ENCODE results near the gene PSMB7.

Gene PSMB7

GRCh38 chr9:124345751-124346281 is 69.4 kb downstream of the PSMB7 start:
- DNase-seq (ENCODE audit: low read depth in 2 of 2), result no peak

- no peak for DNase-seq (ENCODE audit: low read depth in 2 of 2)
These were observed 70.2 kb downstream of the PSMB7 start for GRCh38 chr9:124345063-124345462.

GRCh38 chr9:124344291-124345050 is 70.8 kb downstream of the PSMB7 start:
- no peak for DNase-seq (ENCODE audit: low read depth in 2 of 2)

DNA sequence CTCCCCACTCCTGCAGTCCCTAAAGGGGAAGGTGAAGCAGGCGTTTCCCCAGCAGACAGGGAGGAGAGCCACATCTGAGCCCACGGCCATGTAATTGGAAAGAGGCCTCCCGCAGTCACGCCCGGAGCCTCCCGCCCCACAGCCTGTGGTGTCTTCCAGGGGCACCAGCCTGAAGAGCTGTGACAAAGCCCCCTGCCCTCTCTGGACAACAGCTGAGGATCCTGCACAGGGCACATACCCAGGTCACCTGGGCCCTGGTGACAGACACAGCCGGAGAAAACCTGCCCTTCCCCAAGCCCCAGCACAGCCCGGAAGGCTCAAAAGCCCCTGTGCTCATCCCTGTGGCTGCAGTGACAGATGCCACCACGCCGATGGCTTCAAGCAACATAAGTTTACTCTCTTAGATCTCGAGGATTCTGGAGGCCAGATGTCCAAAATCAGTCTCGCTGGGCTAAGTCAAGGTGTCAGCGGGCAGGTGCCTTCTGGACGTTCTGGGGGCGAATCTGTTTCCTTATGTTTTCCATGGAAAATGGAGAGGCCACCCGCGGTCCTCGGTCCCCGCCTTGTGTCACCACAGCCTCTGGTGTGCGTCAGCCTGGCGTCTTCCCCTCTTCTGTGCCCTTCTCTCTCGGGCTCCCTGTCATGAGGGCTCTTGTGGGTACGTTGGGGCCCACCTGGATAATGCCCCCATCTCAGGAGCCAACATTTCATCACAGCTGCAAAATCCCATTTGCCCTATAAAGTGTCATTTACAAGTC is 71.5 kb downstream of the PSMB7 start:
- no peak for DNase-seq (ENCODE audit: low read depth in 2 of 2)

DNA sequence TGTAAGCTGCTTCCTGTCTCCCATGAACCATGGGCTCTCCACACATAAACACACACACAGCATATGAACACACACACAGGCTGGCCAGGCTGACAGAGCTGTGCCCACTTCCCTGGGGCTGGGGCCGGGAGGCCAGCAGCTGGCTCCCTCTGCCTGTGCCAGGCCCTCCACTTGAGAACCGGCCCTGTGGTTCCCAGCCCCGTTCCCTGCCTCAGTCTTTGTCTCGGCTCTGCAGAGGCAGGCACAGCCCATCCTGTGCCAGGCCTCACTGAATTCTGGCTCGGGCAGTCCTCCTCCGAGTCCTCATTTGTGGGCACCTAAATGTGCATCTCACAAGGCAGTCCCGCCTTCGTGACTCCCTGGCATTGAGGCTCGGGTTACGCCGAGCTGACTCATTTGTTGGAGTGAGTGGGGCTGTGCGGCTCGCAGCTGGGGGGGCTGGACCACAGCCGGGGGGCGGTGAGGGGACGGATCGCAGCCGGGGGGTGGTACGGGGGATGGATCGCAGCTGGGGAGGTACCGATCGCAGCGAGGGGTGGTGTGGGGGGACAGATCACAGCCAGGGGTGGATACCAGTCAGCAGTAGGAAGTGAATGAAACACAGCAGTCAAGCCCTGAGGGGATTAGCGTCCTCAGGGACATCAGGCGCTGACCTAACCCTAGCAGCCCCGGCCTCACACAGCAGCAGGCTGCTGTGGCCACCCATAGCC is 72.3 kb downstream of the PSMB7 start:
- DNase-seq (ENCODE audit: low read depth in 2 of 2), result peak; percentile 59 to 71

GRCh38 chr9:124342402-124342775 is 72.9 kb downstream of the PSMB7 start:
- no peak for DNase-seq (ENCODE audit: low read depth in 2 of 2)

DNA sequence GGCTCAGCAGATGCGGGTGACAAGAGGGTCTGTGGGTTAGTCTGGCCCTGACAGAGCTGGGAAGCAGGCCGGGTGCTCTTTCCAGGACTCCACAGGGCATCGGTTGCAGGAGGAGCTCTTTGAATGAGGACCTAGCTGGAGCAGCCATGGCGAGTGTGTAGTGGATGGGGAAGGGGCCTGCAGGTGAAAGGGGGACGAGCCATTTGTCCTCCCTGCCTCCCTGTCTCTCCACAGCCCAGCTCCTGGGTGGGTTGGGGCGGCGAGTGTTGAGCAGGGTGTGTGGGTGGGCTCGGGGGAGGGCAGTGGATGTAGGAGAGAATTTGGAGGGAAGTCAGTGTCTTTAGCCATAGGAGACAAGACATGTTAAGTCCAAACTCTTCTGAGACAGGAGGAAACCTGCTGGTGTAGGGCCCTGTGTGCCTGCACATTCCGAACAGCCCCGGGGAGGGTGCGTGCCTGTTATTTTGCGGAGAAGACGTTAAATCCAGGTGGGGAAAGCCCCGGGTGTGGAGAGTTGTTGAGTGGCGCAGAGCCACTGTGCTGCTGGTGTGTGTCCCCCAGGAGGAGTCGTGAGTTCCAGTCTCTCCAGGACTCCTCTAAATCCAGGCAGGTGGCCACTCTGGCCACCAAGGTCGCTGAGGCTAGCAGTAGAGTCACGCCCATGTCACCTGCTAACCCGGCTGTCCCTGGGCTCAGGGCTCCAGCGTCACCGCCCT is 73.6 kb downstream of the PSMB7 start:
- no peak for DNase-seq (ENCODE audit: low read depth in 2 of 2)

- DNase-seq (ENCODE audit: low read depth in 2 of 2), result no peak
These were observed 74.8 kb downstream of the PSMB7 start for GRCh38 chr9:124340219-124341069.

DNA sequence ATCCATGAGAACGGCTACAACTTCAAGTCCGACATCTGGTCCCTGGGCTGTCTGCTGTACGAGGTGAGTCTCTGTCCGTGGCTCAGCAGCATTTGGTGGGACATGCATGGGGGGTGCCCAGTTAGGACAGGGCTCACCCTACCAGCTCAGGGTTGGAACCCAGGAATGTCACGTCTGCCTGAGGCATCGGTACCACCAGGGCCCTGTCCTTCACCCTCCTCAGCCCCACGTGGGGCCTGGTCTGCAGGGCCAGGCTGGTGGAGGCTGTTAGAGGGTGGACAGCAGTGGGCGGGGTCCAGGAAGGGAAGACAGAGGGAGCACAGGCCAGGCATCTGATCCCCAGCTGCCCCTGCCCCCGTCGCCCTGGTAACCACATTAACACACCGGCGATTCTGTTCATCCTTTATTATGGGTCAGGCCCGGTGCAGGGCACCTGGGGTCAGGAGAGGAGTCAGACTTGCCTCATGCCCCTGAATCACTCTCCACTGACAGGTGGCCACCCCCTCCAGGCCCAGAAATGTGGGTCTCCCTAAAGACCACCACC is 75.6 kb downstream of the PSMB7 start:
- no peak for DNase-seq (ENCODE audit: low read depth in 2 of 2)

GRCh38 chr9:124337562-124337961 is 77.7 kb downstream of the PSMB7 start:
- DNase-seq (ENCODE audit: low read depth in 2 of 2), result no peak

GRCh38 chr9:124335320-124335707 is 79.9 kb downstream of the PSMB7 start:
- no peak for DNase-seq (ENCODE audit: low read depth in 2 of 2)

GRCh38 chr9:124334568-124335319 is 80.5 kb downstream of the PSMB7 start:
- DNase-seq (ENCODE audit: low read depth in 2 of 2), result no peak

- DNase-seq (ENCODE audit: low read depth in 2 of 2), result no peak
These were observed 82.1 kb downstream of the PSMB7 start for GRCh38 chr9:124333203-124333579.

- DNase-seq (ENCODE audit: low read depth in 2 of 2), result no peak
These were observed 82.7 kb downstream of the PSMB7 start for GRCh38 chr9:124332361-124333202.

GRCh38 chr9:124331580-124331979 is 83.7 kb downstream of the PSMB7 start:
- no peak for DNase-seq (ENCODE audit: low read depth in 2 of 2)

DNA sequence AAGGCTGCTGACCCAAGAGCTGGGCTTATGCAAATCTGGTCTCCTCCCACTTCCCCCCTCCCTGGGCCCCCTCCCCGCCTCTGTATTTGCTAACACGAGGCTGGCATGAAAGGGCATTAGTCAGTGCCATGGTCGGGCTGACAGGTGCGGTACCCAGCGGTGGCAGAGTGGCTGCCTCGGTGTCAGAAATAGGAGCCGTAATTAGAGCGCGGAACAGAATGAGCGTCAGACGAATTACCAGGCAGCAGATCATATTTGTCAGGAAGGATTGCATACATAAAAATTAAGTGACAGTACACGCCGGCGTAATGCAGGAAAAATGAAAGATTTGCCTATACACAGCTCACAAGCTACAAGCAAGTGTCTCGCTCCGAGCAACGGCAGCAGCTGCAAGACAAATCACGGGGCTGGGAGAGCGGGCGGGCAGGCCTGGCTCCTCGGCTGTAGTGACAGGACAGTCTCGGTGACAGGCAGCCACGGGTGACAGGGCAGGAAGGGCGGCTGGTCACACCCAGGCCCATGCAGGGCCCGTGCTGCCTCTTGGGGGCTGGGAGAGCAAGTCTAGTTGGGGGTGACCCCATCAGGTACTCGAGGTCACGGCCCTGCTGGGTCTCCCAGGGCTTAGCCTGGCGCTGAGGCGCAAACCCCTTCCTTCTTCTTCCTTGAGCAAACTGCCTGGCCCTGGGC is 85.1 kb downstream of the PSMB7 start:
- DNase-seq (ENCODE audit: low read depth in 2 of 2), result no peak

GRCh38 chr9:124329206-124329792 is 85.9 kb downstream of the PSMB7 start:
- DNase-seq (ENCODE audit: low read depth in 2 of 2), result no peak

- no peak for DNase-seq (ENCODE audit: low read depth in 2 of 2)
These were observed 87.0 kb downstream of the PSMB7 start for GRCh38 chr9:124328285-124328684.
